IPS DF 4.7 (cell line): Measurements from ENCODE around the gene PBX4.

Experiments used
- DNase-seq: peaks from one replicate; pipeline ENCODE4 v3.0.0-alpha.2; 2013; ENCODE audit warnings: low spot score; ENCODE audit errors: extremely low read depth

The PBX4 gene

GRCh38 chr19:19592690-19593089 is 25.8 kb downstream of the PBX4 start:
- DNase-seq = no peak

DNA sequence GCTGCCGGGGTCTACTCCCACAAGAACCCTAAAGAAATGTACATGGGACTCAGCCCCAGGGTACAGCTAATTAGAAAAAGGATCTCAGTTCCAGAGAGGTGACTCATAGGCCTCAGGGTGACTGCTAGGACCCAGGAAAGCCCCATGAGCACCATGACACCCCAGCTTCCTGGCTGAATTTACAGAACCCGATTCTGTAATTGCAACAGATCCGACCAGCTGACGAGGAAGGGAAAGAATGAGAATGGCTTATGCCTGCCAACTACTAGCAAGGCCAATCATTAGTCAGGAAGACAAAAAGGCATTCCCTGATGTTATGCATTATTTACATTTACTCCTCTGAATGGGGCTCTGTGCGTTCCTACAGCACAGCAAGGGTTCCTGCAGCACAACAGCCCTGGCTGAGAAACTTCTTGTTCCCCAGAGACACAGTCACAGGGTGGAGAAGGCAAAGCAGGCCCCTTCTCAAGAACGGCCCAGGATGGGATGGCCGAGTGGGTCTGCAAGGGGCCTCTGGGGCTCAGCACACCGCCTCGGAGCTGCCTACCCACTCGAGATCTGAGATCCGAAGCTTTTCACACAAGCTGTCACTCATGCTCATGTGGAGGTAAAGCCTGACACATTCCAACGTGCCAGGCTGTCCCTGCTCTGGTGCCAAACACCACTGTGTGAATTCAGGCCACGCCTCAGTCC is 27.2 kb downstream of the PBX4 start:
- no peak for DNase-seq

DNA sequence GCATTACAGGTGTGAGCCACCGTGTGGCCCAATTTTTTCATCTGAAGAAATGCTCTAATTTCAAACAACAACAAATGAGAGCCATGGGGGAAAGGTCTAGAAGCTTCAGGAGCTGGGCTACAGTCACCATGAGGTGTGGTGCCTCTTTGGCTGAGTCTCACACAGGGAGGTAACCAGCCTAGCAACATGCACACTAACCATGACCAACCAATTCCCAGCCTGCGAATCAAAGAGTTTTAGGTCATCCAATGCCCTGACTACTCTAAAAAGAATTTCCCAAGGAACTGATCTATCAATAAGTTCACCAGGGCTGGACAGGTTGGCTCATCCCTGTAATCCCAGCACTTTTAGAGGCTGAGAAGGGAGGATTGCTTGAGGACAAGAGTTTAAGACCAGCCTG is 29.9 kb downstream of the PBX4 start:
- DNase-seq = no peak

DNA sequence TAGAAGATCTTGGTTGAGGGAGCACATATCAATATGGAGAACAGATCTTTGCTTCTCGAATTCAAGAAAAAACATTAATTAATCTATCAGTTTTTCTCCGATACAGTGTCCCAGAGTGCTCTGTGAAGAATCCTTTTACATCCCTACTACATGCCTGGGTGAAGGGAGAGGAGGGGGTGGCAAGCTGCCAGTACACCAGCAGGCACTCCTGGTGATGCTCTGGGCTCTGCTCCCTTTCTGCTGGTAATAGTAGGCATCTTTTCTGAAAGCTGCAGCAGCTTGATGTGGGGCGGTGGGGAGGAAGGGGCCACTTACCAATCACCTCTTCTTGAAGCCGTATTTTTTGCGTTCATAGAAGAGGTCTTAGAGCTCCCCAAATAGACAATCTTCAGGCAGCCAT is 30.7 kb downstream of the PBX4 start:
- DNase-seq = no peak

DNA sequence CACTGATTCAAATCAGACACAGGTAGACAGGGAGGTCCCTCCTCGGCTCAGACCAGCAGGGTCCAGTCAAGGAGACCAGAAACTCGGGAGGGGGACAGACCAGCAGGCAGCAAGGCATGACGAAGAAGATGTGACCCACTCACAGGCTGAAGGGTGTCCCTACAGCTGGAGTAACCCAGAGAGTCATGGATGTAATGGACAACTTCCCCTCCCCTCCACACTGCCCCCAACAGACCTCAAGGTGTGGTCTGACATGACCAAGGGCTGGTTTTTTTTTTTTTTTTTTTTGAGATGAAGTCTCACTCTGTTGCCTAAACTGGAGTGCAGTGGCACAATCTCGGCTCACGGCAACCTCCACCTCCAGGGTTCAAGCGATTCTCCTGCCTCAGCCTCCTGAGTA is 34.1 kb downstream of the PBX4 start:
- no peak for DNase-seq

DNA sequence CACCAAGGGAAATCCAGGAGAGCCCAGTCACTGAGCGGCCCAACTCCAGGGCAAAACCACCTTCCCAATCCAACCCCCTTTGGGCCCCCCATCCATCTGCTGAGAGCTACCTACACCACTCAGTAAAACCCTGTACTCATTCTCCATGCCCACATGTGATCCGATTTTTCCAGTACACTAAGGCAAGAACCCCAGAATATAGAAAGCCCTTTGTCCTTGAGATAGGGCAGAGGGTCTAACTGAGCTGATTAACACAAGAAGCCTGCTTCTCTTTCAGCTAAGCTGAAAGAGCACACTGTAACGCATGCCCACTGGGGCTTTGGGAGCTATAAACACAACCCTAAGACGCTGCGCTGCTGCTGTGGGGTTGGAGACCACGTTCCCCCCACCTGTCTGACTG is 36.0 kb downstream of the PBX4 start:
- no peak for DNase-seq

DNA sequence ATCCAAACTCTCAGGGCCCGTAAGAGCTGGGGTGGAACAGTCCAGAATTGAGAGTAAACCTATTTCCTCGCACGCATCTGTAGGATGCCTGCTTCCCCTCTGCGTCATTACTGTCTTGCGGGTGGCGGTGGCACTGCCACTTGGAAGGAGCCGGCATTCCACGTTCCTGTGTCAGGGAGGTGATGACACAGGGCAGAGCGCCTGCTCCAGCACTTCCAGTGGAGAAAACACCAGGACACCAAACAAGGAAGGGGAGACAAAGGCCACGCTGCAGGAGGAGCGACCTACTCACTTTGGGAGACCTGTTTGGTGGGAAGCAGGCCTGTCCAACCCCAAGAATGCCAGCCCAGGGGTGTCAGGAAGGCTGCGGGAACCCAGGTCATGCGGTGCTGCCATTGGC is 37.1 kb downstream of the PBX4 start:
- no peak for DNase-seq

DNA sequence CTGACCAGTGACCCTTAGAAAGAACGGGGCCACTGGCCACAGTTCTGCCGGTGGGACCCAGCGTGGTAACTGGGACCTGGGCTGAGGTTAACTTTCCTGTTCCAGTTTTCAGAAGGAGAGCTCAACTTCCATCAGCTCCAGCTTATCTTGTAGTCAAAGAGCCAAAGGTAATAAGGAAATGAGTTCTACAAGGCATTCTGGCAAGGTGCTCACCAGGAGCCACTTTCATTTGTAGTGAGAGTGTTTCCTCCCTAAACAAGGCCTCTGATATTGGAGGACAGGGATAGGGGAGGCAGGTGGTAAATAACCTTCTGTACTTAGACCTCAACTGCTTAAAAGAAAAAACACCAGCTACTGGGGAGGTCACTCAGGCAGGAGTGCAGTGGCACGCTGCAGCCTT is 38.1 kb downstream of the PBX4 start:
- no peak for DNase-seq

DNA sequence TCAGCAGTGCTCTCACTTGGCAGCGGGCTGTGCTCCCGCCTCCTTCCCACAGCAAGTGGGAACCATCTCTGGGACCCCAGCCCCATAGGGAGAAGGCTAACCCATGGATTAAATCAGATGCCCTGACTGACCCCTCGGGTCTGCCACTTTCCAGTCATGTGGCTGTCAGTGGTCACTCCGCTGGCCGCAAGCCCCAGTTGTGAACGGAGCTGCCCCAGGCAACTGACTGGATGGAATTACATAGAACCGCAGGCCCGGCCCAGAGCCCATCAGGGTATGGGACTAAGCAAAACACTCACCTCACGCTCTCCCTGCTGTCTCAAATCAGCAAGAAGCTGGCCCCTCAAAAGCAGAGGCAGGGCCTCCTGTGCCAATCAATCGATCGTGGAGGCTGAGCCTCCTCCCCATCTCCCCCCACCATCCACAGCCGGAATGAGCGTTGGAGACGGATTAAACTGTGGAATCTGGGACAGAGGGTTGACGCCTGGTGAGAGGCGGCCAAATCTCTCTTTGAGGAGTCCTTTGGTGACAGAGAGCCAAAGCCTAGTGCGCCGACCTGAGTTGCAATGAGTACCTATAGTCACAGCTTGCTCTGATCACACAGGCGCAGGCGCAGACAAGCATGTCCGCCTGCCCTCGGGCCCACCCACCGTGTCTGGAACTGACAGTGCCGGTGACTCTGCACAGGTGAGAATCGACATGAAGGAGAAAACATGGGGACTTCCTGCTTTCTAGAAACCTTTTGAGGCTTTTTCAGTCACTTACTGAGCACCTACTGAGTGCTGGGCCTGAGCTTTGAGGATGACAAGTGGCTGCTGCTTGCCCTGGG is 38.7 kb downstream of the PBX4 start:
- no peak for DNase-seq

GRCh38 chr19:19578252-19578651 is 40.2 kb downstream of the PBX4 start:
- DNase-seq = no peak

DNA sequence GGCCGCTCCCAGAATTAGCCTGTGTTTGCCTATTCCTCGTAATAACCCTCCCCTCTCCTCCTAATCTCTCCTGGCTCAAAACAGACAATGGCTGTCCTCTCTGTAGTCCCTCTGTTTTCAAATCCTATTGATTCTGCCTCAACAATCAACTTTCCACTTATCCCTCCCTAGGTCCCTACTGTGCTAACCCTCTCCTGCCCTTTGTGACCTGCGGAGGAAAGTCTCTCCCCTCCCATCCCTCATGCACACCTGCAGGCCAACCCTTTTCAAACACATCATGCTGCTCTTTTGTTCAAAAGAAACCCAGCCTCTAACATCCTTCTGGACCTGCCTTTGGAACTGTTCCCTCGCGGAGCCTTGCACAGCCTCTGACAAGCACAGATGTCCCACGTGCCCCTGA is 43.1 kb downstream of the PBX4 start:
- DNase-seq = no peak

DNA sequence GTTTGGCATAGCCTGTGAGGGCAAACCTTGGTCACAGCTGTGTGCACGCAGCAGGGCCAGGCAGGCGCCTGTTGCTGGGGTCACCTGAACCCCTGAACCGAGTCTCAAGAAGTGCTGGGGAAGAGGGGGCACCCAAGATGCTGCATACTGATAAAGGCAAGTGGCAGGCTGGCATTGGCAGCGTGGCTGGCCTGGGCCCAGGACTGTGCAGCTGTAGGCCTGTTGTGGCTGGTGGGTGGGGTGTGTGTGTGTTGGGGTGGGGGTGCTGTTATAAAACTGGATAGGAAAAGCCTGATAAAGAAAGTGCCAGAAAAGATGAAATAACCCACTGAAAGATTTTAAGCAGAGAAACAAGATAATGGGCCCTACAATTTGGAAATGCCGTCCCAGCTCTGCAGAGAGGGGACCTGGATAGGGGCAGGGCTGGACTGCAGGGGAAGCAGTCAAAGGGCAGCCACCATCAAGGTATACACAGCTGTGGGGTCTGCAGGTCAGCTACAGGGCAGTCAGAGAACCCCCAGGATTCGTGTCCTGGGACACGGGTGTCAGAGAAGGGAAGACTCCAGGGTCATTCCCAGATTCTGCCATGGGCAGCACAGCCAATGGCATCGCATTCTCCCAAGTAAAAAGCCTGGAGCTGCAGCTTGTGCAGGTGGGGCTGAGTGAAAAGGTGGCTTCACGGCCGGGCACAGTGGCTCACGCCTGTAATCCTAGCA is 47.3 kb downstream of the PBX4 start:
- no peak for DNase-seq

GRCh38 chr19:19570571-19570970 is 47.9 kb downstream of the PBX4 start:
- DNase-seq = no peak

DNA sequence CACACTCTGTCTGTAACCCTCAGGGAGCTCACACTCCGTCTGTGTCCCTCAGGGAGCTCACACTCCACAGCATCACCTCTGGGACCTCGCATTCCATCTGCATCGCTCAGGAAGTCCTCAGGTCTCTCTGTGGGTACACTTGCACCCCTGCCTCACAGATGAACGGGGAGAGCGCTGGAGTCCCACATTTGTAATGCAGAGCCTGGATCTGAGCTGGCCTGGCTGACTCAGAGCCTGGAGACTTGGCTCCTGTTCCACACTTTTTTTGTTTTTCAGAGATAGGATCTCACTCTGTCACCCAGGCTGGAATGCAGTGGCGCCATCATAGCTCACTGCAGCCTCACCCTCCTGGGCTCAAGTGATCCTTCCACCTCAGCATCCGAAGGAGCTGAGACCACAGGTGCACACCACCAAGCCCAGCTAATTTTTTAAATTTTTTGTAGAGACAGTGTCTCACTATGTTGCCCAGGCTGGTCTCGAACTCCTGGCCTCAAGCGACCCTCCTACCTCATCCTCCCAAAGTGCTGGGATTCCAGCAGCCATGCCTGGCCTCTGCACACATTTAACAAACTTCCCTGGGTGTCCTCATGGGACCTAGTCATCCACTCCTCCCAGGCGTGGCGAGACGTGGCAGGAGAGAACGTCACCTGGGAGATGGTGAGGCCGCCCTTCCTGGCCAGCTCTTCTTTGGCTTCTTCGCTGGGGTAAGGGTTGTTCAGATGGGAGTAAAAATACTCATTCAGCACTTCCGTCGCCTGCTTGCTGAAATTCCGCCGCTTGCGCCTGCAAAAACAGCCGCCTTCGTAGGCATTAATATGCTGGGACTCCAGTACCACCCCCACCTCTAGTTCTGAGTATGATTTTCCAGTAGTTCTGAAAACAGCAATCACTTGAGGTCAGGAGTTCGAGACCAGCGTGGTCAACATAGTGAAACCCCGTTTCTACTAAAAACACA is 49.4 kb downstream of the PBX4 start:
- DNase-seq = no peak

DNA sequence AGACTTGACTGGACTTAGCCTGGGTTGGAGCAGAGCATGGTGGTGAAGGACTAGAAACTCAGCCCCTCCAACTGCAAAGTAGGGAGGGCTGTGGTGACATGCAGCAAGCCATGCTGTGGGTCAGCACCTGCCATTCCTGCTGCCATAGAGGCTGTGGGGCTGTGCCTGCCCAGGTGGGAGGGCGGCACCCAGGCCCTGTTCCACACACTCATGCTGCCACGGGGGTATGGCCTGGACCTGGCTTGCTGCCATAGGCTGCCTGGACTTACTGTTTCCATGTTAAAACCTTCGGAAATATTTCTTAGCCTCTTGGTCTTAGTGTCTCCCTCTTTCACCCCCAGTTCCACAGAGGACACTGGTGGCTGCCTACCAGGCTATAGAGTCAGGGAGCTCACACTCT is 51.1 kb downstream of the PBX4 start:
- no peak for DNase-seq

DNA sequence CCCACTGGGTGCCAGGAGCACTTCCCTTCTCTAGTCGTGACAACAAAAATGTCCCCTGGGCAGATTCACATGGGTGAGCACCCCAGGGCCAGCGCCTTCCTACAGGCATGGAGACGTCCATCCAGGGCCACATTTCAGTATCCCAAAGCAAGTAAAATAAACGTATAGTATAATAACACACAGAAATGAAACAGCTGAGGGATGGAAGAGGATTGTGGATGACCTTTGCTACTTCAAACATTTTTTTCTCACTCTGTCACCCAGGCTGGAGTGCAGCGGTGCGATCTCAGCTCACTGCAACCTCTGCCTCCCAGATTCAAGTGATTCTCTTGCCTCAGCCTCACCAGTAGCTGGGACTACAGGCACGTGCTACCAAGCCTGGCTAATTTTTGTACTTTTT is 52.2 kb downstream of the PBX4 start:
- DNase-seq = no peak

- no peak for DNase-seq
Measured at GRCh38 chr19:19563348-19563848, 55.1 kb downstream of the PBX4 start.

DNA sequence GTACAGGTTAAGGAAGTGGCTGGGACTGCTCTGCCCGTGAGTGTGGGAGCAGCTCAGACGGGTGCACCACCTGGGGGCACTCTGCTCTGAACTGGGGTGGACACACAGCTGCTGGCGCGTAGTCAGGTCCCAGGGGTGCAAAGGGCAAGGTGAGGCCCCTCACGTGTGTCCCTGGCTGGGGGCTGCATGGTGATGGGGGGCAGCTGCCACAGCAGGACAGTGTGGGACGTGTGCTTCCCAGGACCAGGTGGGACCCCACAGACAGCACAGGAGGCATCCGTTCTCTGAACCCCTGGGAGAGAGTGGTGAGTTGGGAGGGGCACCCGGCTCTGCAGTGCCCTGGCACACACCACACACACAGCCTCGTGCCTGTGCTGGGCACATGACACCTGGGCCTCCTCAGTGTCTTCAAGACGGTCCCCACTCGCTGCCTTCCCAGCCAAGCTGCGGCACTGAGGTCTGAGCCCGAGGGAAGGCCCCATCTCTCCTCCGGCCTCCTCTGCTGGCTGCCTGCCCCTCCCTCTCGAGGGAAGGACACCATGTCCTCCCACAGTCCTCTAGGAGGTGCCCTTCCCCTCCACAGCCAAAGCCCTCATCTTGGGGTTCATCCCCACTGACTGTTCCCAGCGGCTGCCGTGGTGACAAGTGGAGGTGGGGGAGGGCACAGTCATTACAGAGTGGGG is 55.7 kb downstream of the PBX4 start:
- DNase-seq = no peak

GRCh38 chr19:19561946-19562664 is 56.4 kb downstream of the PBX4 start:
- DNase-seq = no peak

DNA sequence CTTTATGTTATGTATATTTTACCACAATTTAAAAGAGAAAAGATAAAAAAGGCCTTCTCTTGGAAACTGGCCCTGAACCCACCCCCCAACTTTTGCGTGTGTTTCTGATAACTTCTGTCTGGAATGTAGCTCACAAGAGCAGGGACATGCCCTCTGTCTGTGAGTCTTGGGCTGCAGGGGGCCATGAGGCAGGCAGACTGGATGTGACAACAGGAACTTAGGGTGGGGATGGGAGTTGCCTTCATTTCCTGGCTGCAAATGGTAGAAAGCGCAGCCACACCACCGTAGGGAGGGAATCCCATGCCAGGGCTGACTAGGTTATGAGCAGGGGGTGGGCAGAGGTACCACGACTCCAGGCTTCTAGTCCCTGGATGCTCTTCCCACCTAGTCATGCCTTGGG is 58.6 kb downstream of the PBX4 start:
- DNase-seq = no peak
